ENCODE measurements around the gene PLEKHG4B.

DNA sequence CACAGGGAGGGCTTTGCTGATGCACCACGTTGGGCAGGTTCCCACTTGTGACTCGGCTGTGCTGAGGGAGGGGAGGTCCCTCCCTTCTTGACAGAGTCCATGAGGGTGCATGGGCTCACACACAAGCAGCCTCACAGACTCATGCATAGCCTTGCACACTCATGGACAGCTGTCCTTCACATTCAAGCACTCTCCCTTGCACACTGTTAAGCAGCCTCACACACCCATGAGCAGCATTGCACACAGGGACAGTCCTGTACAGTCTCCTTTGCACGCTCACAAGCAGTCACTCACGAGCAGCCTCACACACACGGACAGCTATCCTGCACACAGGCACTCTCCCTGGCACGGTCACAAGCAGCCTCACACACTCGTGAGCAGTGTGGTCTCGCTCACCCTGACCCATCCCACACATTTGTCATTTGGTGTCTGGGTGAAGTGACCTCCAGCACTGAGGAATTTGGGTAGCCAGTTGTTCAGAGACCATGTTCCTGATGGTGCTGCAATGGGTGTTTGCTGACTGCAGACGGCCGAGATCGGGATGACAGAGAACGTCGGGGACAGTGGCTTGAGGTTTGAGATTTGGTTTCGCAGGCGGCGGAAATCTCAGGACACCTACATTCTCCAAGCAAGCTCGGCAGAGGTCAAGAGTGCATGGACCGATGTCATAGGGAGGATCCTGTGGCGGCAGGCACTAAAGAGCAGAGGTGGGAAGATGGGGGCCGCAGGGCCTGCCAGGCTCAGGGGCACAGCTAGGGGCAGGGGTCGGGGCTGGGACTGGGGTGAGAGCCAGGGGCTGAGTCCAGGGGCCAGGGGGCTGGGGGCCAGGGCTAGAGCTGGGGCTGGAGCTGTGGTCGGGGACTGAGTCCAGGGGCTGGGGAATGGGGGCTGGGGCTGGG, 81.7 kb downstream of the PLEKHG4B start:
- TF ChIP-seq, protein P1, sequence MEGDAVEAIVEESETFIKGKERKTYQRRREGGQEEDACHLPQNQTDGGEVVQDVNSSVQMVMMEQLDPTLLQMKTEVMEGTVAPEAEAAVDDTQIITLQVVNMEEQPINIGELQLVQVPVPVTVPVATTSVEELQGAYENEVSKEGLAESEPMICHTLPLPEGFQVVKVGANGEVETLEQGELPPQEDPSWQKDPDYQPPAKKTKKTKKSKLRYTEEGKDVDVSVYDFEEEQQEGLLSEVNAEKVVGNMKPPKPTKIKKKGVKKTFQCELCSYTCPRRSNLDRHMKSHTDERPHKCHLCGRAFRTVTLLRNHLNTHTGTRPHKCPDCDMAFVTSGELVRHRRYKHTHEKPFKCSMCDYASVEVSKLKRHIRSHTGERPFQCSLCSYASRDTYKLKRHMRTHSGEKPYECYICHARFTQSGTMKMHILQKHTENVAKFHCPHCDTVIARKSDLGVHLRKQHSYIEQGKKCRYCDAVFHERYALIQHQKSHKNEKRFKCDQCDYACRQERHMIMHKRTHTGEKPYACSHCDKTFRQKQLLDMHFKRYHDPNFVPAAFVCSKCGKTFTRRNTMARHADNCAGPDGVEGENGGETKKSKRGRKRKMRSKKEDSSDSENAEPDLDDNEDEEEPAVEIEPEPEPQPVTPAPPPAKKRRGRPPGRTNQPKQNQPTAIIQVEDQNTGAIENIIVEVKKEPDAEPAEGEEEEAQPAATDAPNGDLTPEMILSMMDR (IDR thresholded peaks at IDR 0.05; ENCODE audit: low read depth, low read length), result no peak
- no peak for TF ChIP-seq EZH2phosphoT487 (IDR thresholded peaks at IDR 0.05; ENCODE audit: low read depth)

Data from OCI-LY3 (cell line).